K562 (cell line): ENCODE results near the gene RHD. TPM values are rescaled to one million over a fixed set of nuclear protein-coding genes. Genes with fewer than 3 reads are reported as not detected.

Source experiments
- FOXJ2 ChIP-seq: fragments of 200-800 bp; sonication (Bioruptor generic); IDR thresholded peaks from 2 replicates; pipeline ENCODE4 v1.6.1; 2016; ENCODE audit warnings: missing genetic modification characterization, missing compliant biosample characterization
- GABPB1 ChIP-seq: sonication (generic); formaldehyde crosslinking; IDR thresholded peaks from 2 replicates; pipeline ENCODE4 v1.8.0; 2022; ENCODE audit warnings: mild to moderate bottlenecking, missing genetic modification reagents
- KDM4B ChIP-seq, 2 experiments: fragments of 450-650 bp in 1 of 2; sonication (generic) in 1 of 2; IDR thresholded peaks; 2 replicates each; pipeline ENCODE4 v1.6.1; 2016 to 2017; ENCODE audit warnings: borderline replicate concordance in 2 of 2, antibody characterized with exemption in 1 of 2, low read depth in 1 of 2, mild to moderate bottlenecking in 1 of 2
- MXI1 ChIP-seq: IDR thresholded peaks from 2 replicates; pipeline ENCODE4 v1.6.1; 2011; ENCODE audit warnings: low read depth, mild to moderate bottlenecking, improper control_type of control experiment, low read length
- PHB ChIP-seq: fragments of 250-450 bp; sonication (Bioruptor Pico); IDR thresholded peaks from 2 replicates; pipeline ENCODE4 v1.5.0; 2021
- PML ChIP-seq: IDR thresholded peaks from 2 replicates; pipeline ENCODE4 v1.6.1; 2012; ENCODE audit warnings: low read length, inconsistent platforms
- POLR2AphosphoS2 ChIP-seq: IDR thresholded peaks from 2 replicates; pipeline ENCODE4 v1.6.1; 2012; ENCODE audit warnings: low read length, improper control_type of control experiment
- PTTG1 ChIP-seq: fragments of 450-650 bp; IDR thresholded peaks from 2 replicates; pipeline ENCODE4 v1.6.1; 2016; ENCODE audit warnings: low read depth, mild to moderate bottlenecking, missing genetic modification characterization, missing compliant biosample characterization
- RNF2 ChIP-seq: sonication (generic); IDR thresholded peaks from 2 replicates; pipeline ENCODE4 v1.6.1; 2016
- SMAD3 ChIP-seq: fragments of 450-650 bp; formaldehyde crosslinking; conservative IDR thresholded peaks from 2 replicates; pipeline ENCODE4 v1.4.0; 2020; ENCODE audit warnings: mild to moderate bottlenecking
- SMAD4 ChIP-seq: fragments of 250-450 bp; sonication (Bioruptor Pico); conservative IDR thresholded peaks from 2 replicates; pipeline ENCODE4 v1.8.0; 2021; ENCODE audit warnings: inconsistent platforms, mild to moderate bottlenecking, moderate library complexity
- SMARCA5 ChIP-seq: fragments of 450-650 bp; IDR thresholded peaks from 2 replicates; pipeline ENCODE4 v1.6.1; 2016
- YY1 ChIP-seq, 3 experiments: IDR thresholded peaks; 2 replicates each; pipeline ENCODE4 v1.6.1; 2011; ENCODE audit warnings: low read length in 2 of 3, mild to moderate bottlenecking in 2 of 3, moderate library complexity in 2 of 3, borderline replicate concordance in 1 of 3, control low read depth in 1 of 3, low read depth in 1 of 3; ENCODE audit not compliant: insufficient read depth in 3 of 3, insufficient replicate concordance in 2 of 3, control insufficient read depth in 1 of 3, insufficient read length in 1 of 3; ENCODE audit errors: extremely low read depth in 1 of 3
- ZBTB8A ChIP-seq: fragments of 450-650 bp; IDR thresholded peaks from 2 replicates; pipeline ENCODE4 v1.6.1; 2018; ENCODE audit warnings: mild to moderate bottlenecking, moderate library complexity; ENCODE audit not compliant: partially characterized antibody
- ZNF263 ChIP-seq: sonication (generic); formaldehyde crosslinking; IDR thresholded peaks from 2 replicates; pipeline ENCODE4 v1.8.0; 2022; ENCODE audit warnings: mild to moderate bottlenecking, missing genetic modification reagents, borderline replicate concordance
- ZNF780A ChIP-seq: fragments of 250-450 bp; sonication (Bioruptor Pico); IDR thresholded peaks from 2 replicates; pipeline ENCODE4 v1.5.0; 2021; ENCODE audit warnings: mild to moderate bottlenecking
- polyA plus RNA-seq, 8 experiments: library from polyadenylated mRNA; depleted of rRNA in 4 of 8; stranded (reverse) in 5 of 8; unstranded in 3 of 8; fragments of >200 nt; fragmentation: Nextera tagmentation in 2 of 8; fragmentation: Illumina TruSeq in 1 of 8; extraction: Ambion mirVana in 2 of 8; extraction: Trizol in 1 of 8; gene quantifications; 2 replicates each; pipeline versions ENCODE4 v1.2.1 to v1.2.3, GENCODE V29; 2011 to 2014; ENCODE audit warnings: inconsistent platforms in 1 of 8, missing spikeins in 1 of 8
- total RNA-seq, 7 experiments: library from RNA; depleted of rRNA in 6 of 7; stranded (reverse); fragments of >200 nt in 6 of 7; fragmentation: Illumina TruSeq in 2 of 7; extraction: Trizol in 2 of 7; gene quantifications; 2 replicates each; pipeline versions ENCODE4 v1.2.1 to v1.2.3, GENCODE V29; 2011 to 2021; ENCODE audit warnings: low replicate concordance in 1 of 7
- TF ChIP-seq, protein P1 (sequence below), 2 experiments: IDR thresholded peaks; 2 replicates each; pipeline ENCODE4 v1.6.1; 2012; ENCODE audit warnings: improper control_type of control experiment in 2 of 2, low read depth in 2 of 2, low read length in 2 of 2, borderline replicate concordance in 1 of 2
- TF ChIP-seq, protein P2 (sequence below): sonication (generic); formaldehyde crosslinking; IDR thresholded peaks from 2 replicates; pipeline ENCODE4 v1.8.1; 2022; ENCODE audit warnings: missing genetic modification reagents
- TF ChIP-seq, protein P3 (sequence below): sonication (generic); formaldehyde crosslinking; IDR thresholded peaks from 2 replicates; pipeline ENCODE4 v1.8.0; 2023; ENCODE audit warnings: mild to moderate bottlenecking, missing genetic modification reagents

Gene RHD
- total and polyA plus RNA-seq, 9 of the 15 experiments (the other 6 are each of a cell fraction or from before 2014, with no cell fraction given), result 8.8 to 32.4 (median 15.0) TPM

DNA sequence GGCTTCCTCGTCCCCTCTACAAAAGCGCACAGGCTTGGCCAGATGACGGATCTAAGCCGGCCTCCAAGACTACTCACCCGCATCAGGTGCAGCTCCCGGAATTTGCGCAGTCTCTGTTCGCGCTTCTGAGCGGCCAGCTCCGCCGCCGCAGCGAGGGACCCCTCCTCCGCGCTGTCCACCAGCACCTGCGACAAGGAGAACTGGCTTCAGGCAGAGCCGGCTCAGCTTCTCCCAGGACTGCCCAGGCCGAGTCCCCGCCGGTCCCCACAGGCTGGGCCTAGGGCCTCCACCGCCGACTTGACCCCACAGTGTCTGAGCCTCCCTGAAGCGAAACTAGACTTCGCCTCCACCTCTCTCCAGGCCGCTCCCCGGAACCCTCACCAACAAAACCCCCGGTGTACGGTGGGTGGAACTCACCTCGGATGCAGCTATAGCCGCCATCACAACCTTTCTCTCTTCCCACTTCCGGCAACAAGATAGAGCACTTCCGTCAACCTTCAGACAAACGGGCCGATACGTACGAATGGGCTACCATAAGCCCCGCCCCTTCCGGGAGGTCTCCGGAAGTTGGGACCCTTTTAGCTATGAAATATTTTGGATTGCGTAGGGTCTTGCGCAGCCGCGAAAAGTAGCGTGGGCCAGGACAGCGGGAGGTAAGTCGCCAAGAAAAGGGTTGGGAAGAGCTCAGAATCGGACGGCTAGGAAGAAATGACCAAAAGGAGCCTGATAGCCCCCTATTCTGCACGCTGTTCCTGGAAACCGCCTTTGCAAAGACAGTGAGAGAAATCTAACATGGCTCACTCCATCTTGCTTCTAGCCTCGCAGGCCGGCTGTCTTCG is 40.1 kb upstream of the RHD start, which contains the start of gene SYF2 (continued):
- TF ChIP-seq SMAD3 (CRISPR knock-in tag), result peak; percentile 80
- TF ChIP-seq PTTG1 (tag), result no peak; the same call in 1 of the 2 replicates
- TF ChIP-seq ZNF780A (CRISPR knock-in tag), result 0 out of 2 replicates have a peak, but pooled peaks have one; percentile 37
- TF ChIP-seq KDM4B (IDR thresholded peaks at IDR 0.05; ENCODE audit: borderline replicate concordance in 2 of 2, low read depth in 1 of 2), result peak in 1 of 2 experiments; percentile 39; a peak in 1 of 4 replicates
- no peak for TF ChIP-seq ZBTB8A
- TF ChIP-seq, protein P1, sequence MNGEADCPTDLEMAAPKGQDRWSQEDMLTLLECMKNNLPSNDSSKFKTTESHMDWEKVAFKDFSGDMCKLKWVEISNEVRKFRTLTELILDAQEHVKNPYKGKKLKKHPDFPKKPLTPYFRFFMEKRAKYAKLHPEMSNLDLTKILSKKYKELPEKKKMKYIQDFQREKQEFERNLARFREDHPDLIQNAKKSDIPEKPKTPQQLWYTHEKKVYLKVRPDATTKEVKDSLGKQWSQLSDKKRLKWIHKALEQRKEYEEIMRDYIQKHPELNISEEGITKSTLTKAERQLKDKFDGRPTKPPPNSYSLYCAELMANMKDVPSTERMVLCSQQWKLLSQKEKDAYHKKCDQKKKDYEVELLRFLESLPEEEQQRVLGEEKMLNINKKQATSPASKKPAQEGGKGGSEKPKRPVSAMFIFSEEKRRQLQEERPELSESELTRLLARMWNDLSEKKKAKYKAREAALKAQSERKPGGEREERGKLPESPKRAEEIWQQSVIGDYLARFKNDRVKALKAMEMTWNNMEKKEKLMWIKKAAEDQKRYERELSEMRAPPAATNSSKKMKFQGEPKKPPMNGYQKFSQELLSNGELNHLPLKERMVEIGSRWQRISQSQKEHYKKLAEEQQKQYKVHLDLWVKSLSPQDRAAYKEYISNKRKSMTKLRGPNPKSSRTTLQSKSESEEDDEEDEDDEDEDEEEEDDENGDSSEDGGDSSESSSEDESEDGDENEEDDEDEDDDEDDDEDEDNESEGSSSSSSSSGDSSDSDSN (IDR thresholded peaks at IDR 0.05; ENCODE audit: borderline replicate concordance in 1 of 2, low read depth in 2 of 2, low read length in 2 of 2), result 0 out of 4 replicates have a peak, but pooled peaks of 1 of the 2 experiments have one; percentile 2
- TF ChIP-seq SMARCA5, result 0 out of 2 replicates have a peak, but pooled peaks have one; percentile 37
- TF ChIP-seq ZNF263 (CRISPR knock-in tag), result peak; percentile 55; the same call in 1 of the 2 replicates
- TF ChIP-seq GABPB1 (CRISPR knock-in tag), result peak; percentile 94
- TF ChIP-seq, protein P2, sequence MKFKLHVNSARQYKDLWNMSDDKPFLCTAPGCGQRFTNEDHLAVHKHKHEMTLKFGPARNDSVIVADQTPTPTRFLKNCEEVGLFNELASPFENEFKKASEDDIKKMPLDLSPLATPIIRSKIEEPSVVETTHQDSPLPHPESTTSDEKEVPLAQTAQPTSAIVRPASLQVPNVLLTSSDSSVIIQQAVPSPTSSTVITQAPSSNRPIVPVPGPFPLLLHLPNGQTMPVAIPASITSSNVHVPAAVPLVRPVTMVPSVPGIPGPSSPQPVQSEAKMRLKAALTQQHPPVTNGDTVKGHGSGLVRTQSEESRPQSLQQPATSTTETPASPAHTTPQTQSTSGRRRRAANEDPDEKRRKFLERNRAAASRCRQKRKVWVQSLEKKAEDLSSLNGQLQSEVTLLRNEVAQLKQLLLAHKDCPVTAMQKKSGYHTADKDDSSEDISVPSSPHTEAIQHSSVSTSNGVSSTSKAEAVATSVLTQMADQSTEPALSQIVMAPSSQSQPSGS (CRISPR knock-in tag), result no peak
- peak; percentile 77; the same call in 1 of the 2 replicates for TF ChIP-seq SMAD4 (CRISPR knock-in tag)
- TF ChIP-seq PHB (CRISPR knock-in tag), result peak; percentile 80; the same call in 1 of the 2 replicates
- peak; percentile 35; the same call in 1 of the 2 replicates for TF ChIP-seq FOXJ2 (tag)
- TF ChIP-seq MXI1, result peak; percentile 62; the same call in 1 of the 2 replicates
- 0 out of 2 replicates have a peak, but pooled peaks have one; percentile 40 for TF ChIP-seq RNF2
- TF ChIP-seq, protein P3, sequence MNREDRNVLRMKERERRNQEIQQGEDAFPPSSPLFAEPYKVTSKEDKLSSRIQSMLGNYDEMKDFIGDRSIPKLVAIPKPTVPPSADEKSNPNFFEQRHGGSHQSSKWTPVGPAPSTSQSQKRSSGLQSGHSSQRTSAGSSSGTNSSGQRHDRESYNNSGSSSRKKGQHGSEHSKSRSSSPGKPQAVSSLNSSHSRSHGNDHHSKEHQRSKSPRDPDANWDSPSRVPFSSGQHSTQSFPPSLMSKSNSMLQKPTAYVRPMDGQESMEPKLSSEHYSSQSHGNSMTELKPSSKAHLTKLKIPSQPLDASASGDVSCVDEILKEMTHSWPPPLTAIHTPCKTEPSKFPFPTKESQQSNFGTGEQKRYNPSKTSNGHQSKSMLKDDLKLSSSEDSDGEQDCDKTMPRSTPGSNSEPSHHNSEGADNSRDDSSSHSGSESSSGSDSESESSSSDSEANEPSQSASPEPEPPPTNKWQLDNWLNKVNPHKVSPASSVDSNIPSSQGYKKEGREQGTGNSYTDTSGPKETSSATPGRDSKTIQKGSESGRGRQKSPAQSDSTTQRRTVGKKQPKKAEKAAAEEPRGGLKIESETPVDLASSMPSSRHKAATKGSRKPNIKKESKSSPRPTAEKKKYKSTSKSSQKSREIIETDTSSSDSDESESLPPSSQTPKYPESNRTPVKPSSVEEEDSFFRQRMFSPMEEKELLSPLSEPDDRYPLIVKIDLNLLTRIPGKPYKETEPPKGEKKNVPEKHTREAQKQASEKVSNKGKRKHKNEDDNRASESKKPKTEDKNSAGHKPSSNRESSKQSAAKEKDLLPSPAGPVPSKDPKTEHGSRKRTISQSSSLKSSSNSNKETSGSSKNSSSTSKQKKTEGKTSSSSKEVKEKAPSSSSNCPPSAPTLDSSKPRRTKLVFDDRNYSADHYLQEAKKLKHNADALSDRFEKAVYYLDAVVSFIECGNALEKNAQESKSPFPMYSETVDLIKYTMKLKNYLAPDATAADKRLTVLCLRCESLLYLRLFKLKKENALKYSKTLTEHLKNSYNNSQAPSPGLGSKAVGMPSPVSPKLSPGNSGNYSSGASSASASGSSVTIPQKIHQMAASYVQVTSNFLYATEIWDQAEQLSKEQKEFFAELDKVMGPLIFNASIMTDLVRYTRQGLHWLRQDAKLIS (CRISPR knock-in tag), result no peak; the same call in 1 of the 2 replicates
- no peak; the same call in 1 of the 2 replicates for TF ChIP-seq POLR2AphosphoS2
- peak; percentile 48 to 88 (median 87) for TF ChIP-seq YY1 (IDR thresholded peaks at IDR 0.05; ENCODE audit: borderline replicate concordance in 1 of 3, control insufficient read depth in 1 of 3, extremely low read depth in 1 of 3, insufficient read depth in 3 of 3, insufficient read length in 1 of 3, insufficient replicate concordance in 2 of 3, low read depth in 1 of 3, low read length in 2 of 3)
- TF ChIP-seq PML, result peak; percentile 45; the same call in 1 of the 2 replicates
